HepG2 (cell line): ENCODE data around the gene DPEP3. TPM values are rescaled to one million over a fixed set of nuclear protein-coding genes. Genes with fewer than 3 reads are reported as not detected.

ENCODE experiments used
- FIP1L1 ChIP-seq: fragments of 200-400 bp; formaldehyde crosslinking; IDR thresholded peaks from 2 replicates; pipeline ENCODE4 v1.6.1; 2018; ENCODE audit warnings: low read depth, mild to moderate bottlenecking, low read length, moderate library complexity, borderline replicate concordance; ENCODE audit not compliant: insufficient read depth
- HOXD1 ChIP-seq: sonication (generic); formaldehyde crosslinking; IDR thresholded peaks from 2 replicates; pipeline ENCODE4 v1.5.0; 2020; ENCODE audit warnings: missing genetic modification reagents
- KLF9 ChIP-seq: IDR thresholded peaks from 2 replicates; pipeline ENCODE4 v1.6.1; 2016; ENCODE audit warnings: low read depth
- STAT5B ChIP-seq: sonication (generic); formaldehyde crosslinking; IDR thresholded peaks from 2 replicates; pipeline ENCODE4 v1.4.0; 2020; ENCODE audit warnings: missing genetic modification reagents
- ZNF234 ChIP-seq: sonication (generic); formaldehyde crosslinking; conservative IDR thresholded peaks from 2 replicates; pipeline ENCODE4 v1.5.1; 2020; ENCODE audit warnings: mild to moderate bottlenecking, missing genetic modification reagents
- ZNF44 ChIP-seq: sonication (generic); formaldehyde crosslinking; IDR thresholded peaks from 2 replicates; pipeline ENCODE4 v1.5.1; 2020; ENCODE audit warnings: mild to moderate bottlenecking, missing genetic modification reagents
- ZNF75D ChIP-seq: sonication (generic); formaldehyde crosslinking; IDR thresholded peaks from 2 replicates; pipeline ENCODE4 v1.8.1; 2023; ENCODE audit warnings: missing genetic modification reagents, mild to moderate bottlenecking, borderline replicate concordance
- polyA plus RNA-seq, 8 experiments: library from polyadenylated mRNA; depleted of rRNA in 3 of 8; stranded (reverse) in 7 of 8; unstranded in 1 of 8; fragments of >200 nt; fragmentation: Illumina TruSeq in 4 of 8; extraction: Trizol in 4 of 8; gene quantifications; 2 replicates each; pipeline versions ENCODE4 v1.2.1 to v1.2.3, GENCODE V29; 2011 to 2016; ENCODE audit warnings: low read depth in 4 of 8, missing spikeins in 1 of 8, mixed read lengths in 1 of 8; ENCODE audit not compliant: insufficient read depth in 1 of 8
- total RNA-seq, 5 experiments: library from RNA; depleted of rRNA; stranded (reverse); fragments of >200 nt; fragmentation: Illumina TruSeq; extraction: Trizol; gene quantifications; 2 replicates each; pipeline ENCODE4 v1.2.3, GENCODE V29; 2016; ENCODE audit warnings: low read depth in 1 of 5
- TF ChIP-seq, protein P1 (sequence below): sonication (generic); formaldehyde crosslinking; IDR thresholded peaks from 2 replicates; pipeline ENCODE4 v1.9.0; 2021; ENCODE audit warnings: mild to moderate bottlenecking, missing genetic modification reagents
- TF ChIP-seq, protein P2 (sequence below): sonication (generic); formaldehyde crosslinking; IDR thresholded peaks from 2 replicates; pipeline ENCODE4 v1.4.0; 2020; ENCODE audit warnings: mild to moderate bottlenecking, low read depth, missing genetic modification reagents
- TF ChIP-seq, protein P3 (sequence below): fragments of 450-650 bp; IDR thresholded peaks from 2 replicates; pipeline ENCODE4 v1.6.1; 2017
- TF ChIP-seq, protein P4 (sequence below): sonication (generic); formaldehyde crosslinking; IDR thresholded peaks from 2 replicates; pipeline ENCODE4 v1.9.0; 2021; ENCODE audit warnings: missing genetic modification reagents, mild to moderate bottlenecking, borderline replicate concordance
- TF ChIP-seq, protein P5 (sequence below): sonication (generic); formaldehyde crosslinking; IDR thresholded peaks from 2 replicates; pipeline ENCODE4 v1.4.0; 2020; ENCODE audit warnings: mild to moderate bottlenecking, missing genetic modification reagents
- TF ChIP-seq, protein P6 (sequence below): sonication (generic); formaldehyde crosslinking; IDR thresholded peaks from 2 replicates; pipeline ENCODE4 v1.8.1; 2022; ENCODE audit warnings: low read depth, mild to moderate bottlenecking, missing genetic modification reagents

DPEP3 gene
- total and polyA plus RNA-seq, 2 of the 13 experiments (the other 11 are each of a cell fraction or from before 2014, with no cell fraction given): not detected

DNA sequence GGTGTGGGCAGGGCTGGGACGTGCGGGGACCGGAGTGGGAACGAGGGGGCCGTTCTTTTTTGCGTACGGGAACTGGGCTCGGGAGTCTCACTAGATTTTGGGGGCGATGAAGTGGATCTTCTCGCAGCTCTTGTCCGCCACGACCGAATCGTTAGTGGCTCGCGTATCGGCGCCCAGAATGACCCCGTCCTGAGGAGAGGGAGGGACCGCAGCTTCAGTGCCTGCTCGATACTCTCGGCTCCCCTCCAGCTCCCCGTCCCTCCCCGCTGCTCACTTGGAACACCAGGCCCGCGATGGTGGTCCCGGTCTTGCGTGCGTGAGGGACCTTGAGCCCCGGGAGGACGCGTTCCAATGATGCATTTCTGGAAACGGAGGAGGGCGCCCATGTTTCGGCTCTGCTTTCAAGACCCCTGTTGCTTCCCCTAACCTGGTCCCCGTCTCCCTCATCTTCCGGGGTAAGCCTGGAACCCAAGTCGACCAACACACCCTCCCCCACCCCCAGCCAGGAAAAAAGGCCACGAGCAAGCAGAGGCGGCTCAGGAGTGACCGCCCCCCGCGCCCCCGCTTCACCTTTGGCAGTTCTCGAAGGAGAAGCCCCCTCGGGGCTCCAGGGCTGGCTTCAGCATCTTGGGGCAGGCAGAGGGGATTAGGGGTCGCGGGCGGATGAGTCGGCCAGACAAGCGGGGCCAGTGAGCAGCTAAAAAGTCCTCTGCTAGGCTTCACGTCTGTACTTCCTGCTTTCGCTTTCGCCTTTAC is 44.0 kb downstream of the DPEP3 start, which contains the start of gene PSMB10 (continued):
- TF ChIP-seq, protein P1, sequence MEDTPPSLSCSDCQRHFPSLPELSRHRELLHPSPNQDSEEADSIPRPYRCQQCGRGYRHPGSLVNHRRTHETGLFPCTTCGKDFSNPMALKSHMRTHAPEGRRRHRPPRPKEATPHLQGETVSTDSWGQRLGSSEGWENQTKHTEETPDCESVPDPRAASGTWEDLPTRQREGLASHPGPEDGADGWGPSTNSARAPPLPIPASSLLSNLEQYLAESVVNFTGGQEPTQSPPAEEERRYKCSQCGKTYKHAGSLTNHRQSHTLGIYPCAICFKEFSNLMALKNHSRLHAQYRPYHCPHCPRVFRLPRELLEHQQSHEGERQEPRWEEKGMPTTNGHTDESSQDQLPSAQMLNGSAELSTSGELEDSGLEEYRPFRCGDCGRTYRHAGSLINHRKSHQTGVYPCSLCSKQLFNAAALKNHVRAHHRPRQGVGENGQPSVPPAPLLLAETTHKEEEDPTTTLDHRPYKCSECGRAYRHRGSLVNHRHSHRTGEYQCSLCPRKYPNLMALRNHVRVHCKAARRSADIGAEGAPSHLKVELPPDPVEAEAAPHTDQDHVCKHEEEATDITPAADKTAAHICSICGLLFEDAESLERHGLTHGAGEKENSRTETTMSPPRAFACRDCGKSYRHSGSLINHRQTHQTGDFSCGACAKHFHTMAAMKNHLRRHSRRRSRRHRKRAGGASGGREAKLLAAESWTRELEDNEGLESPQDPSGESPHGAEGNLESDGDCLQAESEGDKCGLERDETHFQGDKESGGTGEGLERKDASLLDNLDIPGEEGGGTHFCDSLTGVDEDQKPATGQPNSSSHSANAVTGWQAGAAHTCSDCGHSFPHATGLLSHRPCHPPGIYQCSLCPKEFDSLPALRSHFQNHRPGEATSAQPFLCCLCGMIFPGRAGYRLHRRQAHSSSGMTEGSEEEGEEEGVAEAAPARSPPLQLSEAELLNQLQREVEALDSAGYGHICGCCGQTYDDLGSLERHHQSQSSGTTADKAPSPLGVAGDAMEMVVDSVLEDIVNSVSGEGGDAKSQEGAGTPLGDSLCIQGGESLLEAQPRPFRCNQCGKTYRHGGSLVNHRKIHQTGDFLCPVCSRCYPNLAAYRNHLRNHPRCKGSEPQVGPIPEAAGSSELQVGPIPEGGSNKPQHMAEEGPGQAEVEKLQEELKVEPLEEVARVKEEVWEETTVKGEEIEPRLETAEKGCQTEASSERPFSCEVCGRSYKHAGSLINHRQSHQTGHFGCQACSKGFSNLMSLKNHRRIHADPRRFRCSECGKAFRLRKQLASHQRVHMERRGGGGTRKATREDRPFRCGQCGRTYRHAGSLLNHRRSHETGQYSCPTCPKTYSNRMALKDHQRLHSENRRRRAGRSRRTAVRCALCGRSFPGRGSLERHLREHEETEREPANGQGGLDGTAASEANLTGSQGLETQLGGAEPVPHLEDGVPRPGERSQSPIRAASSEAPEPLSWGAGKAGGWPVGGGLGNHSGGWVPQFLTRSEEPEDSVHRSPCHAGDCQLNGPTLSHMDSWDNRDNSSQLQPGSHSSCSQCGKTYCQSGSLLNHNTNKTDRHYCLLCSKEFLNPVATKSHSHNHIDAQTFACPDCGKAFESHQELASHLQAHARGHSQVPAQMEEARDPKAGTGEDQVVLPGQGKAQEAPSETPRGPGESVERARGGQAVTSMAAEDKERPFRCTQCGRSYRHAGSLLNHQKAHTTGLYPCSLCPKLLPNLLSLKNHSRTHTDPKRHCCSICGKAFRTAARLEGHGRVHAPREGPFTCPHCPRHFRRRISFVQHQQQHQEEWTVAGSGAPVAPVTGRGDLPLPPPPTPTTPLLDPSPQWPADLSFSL (CRISPR knock-in tag): no peak
- TF ChIP-seq STAT5B (CRISPR knock-in tag) (no peak), ZNF234 (no peak), FIP1L1 (no peak), ZNF44 (0 out of 2 replicates have a peak, but pooled peaks have one; percentile 2), HOXD1 (CRISPR knock-in tag) (no peak; the same call in none of the 2 replicates), ZNF75D (CRISPR knock-in tag) (0 out of 2 replicates have a peak, but pooled peaks have one; percentile 34), KLF9 (CRISPR knock-in tag) (no peak)
- TF ChIP-seq, protein P2, sequence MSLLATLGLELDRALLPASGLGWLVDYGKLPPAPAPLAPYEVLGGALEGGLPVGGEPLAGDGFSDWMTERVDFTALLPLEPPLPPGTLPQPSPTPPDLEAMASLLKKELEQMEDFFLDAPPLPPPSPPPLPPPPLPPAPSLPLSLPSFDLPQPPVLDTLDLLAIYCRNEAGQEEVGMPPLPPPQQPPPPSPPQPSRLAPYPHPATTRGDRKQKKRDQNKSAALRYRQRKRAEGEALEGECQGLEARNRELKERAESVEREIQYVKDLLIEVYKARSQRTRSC (CRISPR knock-in tag): no peak
- TF ChIP-seq, protein P3, sequence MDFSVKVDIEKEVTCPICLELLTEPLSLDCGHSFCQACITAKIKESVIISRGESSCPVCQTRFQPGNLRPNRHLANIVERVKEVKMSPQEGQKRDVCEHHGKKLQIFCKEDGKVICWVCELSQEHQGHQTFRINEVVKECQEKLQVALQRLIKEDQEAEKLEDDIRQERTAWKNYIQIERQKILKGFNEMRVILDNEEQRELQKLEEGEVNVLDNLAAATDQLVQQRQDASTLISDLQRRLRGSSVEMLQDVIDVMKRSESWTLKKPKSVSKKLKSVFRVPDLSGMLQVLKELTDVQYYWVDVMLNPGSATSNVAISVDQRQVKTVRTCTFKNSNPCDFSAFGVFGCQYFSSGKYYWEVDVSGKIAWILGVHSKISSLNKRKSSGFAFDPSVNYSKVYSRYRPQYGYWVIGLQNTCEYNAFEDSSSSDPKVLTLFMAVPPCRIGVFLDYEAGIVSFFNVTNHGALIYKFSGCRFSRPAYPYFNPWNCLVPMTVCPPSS: no peak
- TF ChIP-seq, protein P4, sequence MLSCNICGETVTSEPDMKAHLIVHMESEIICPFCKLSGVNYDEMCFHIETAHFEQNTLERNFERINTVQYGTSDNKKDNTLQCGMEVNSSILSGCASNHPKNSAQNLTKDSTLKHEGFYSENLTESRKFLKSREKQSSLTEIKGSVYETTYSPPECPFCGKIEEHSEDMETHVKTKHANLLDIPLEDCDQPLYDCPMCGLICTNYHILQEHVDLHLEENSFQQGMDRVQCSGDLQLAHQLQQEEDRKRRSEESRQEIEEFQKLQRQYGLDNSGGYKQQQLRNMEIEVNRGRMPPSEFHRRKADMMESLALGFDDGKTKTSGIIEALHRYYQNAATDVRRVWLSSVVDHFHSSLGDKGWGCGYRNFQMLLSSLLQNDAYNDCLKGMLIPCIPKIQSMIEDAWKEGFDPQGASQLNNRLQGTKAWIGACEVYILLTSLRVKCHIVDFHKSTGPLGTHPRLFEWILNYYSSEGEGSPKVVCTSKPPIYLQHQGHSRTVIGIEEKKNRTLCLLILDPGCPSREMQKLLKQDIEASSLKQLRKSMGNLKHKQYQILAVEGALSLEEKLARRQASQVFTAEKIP (CRISPR knock-in tag): no peak
- TF ChIP-seq, protein P5, sequence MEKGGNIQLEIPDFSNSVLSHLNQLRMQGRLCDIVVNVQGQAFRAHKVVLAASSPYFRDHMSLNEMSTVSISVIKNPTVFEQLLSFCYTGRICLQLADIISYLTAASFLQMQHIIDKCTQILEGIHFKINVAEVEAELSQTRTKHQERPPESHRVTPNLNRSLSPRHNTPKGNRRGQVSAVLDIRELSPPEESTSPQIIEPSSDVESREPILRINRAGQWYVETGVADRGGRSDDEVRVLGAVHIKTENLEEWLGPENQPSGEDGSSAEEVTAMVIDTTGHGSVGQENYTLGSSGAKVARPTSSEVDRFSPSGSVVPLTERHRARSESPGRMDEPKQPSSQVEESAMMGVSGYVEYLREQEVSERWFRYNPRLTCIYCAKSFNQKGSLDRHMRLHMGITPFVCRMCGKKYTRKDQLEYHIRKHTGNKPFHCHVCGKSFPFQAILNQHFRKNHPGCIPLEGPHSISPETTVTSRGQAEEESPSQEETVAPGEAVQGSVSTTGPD (CRISPR knock-in tag): no peak
- TF ChIP-seq, protein P6, sequence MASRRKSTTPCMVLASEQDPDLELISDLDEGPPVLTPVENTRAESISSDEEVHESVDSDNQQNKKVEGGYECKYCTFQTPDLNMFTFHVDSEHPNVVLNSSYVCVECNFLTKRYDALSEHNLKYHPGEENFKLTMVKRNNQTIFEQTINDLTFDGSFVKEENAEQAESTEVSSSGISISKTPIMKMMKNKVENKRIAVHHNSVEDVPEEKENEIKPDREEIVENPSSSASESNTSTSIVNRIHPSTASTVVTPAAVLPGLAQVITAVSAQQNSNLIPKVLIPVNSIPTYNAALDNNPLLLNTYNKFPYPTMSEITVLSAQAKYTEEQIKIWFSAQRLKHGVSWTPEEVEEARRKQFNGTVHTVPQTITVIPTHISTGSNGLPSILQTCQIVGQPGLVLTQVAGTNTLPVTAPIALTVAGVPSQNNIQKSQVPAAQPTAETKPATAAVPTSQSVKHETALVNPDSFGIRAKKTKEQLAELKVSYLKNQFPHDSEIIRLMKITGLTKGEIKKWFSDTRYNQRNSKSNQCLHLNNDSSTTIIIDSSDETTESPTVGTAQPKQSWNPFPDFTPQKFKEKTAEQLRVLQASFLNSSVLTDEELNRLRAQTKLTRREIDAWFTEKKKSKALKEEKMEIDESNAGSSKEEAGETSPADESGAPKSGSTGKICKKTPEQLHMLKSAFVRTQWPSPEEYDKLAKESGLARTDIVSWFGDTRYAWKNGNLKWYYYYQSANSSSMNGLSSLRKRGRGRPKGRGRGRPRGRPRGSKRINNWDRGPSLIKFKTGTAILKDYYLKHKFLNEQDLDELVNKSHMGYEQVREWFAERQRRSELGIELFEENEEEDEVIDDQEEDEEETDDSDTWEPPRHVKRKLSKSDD: no peak
